K562 (cell line): ENCODE results near the gene KPTN. TPM values are rescaled to one million over a fixed set of nuclear protein-coding genes. Genes with fewer than 3 reads are reported as not detected.
A peak's percentile ranks its signal among the peaks of the same experiment; 100 is the strongest.

ENCODE experiments used
- ASH1L ChIP-seq: fragments of 450-650 bp; IDR thresholded peaks from 2 replicates; pipeline ENCODE4 v1.6.1; 2018; ENCODE audit warnings: borderline replicate concordance, mild to moderate bottlenecking, low read depth; ENCODE audit not compliant: partially characterized antibody
- ATF7 ChIP-seq: fragments of 450-650 bp; IDR thresholded peaks from 2 replicates; pipeline ENCODE4 v1.7.1; 2014; ENCODE audit warnings: mild to moderate bottlenecking, moderate library complexity
- HEY1 ChIP-seq: fragments of 250-450 bp; sonication (Bioruptor Pico); IDR thresholded peaks from 2 replicates; pipeline ENCODE4 v1.5.0; 2020; ENCODE audit warnings: mild to moderate bottlenecking, moderate library complexity, borderline replicate concordance
- IRF2 ChIP-seq: sonication (generic); formaldehyde crosslinking; IDR thresholded peaks from 2 replicates; pipeline ENCODE4 v1.8.1; 2022; ENCODE audit warnings: mild to moderate bottlenecking, missing genetic modification reagents
- PATZ1 ChIP-seq: fragments of 250-450 bp; sonication (Bioruptor Pico); IDR thresholded peaks from 2 replicates; pipeline ENCODE4 v1.5.0; 2020; ENCODE audit warnings: mild to moderate bottlenecking, borderline replicate concordance
- PML ChIP-seq: IDR thresholded peaks from 2 replicates; pipeline ENCODE4 v1.6.1; 2012; ENCODE audit warnings: low read length, inconsistent platforms
- RFX1 ChIP-seq: fragments of 450-650 bp; IDR thresholded peaks from 2 replicates; pipeline ENCODE4 v1.6.1; 2016; ENCODE audit warnings: mild to moderate bottlenecking, moderate library complexity
- RUNX1 ChIP-seq: sonication (generic); IDR thresholded peaks from 2 replicates; pipeline ENCODE4 v1.6.1; 2016; ENCODE audit warnings: antibody characterized with exemption, low read depth
- SNIP1 ChIP-seq: fragments of 450-650 bp; IDR thresholded peaks from 2 replicates; pipeline ENCODE4 v1.7.1; 2017; ENCODE audit warnings: low read depth, mild to moderate bottlenecking
- SNRNP70 ChIP-seq: fragments of 200-400 bp; formaldehyde crosslinking; optimal IDR thresholded peaks from 2 replicates; pipeline ENCODE3; 2017; ENCODE audit warnings: low read depth, low read length
- ZBTB49 ChIP-seq: sonication (generic); formaldehyde crosslinking; IDR thresholded peaks from 2 replicates; pipeline ENCODE4 v1.8.0; 2022; ENCODE audit warnings: missing genetic modification reagents, mild to moderate bottlenecking, borderline replicate concordance
- ZNF398 ChIP-seq: fragments of 250-450 bp; sonication (Bioruptor Pico); IDR thresholded peaks from 2 replicates; pipeline ENCODE4 v1.8.0; 2021; ENCODE audit warnings: moderate library complexity, mild to moderate bottlenecking, inconsistent platforms
- ZNF583 ChIP-seq: fragments of 250-450 bp; sonication (Bioruptor Pico); IDR thresholded peaks from 2 replicates; pipeline ENCODE4 v1.4.0; 2020
- ZNF589 ChIP-seq: fragments of 200-800 bp; sonication (Bioruptor generic); IDR thresholded peaks from 2 replicates; pipeline ENCODE4 v1.6.1; 2016; ENCODE audit warnings: low read depth, missing genetic modification characterization, missing compliant biosample characterization
- polyA plus RNA-seq, 8 experiments: library from polyadenylated mRNA; depleted of rRNA in 4 of 8; stranded (reverse) in 5 of 8; unstranded in 3 of 8; fragments of >200 nt; fragmentation: Nextera tagmentation in 2 of 8; fragmentation: Illumina TruSeq in 1 of 8; extraction: Ambion mirVana in 2 of 8; extraction: Trizol in 1 of 8; gene quantifications; 2 replicates each; pipeline versions ENCODE4 v1.2.1 to v1.2.3, GENCODE V29; 2011 to 2014; ENCODE audit warnings: inconsistent platforms in 1 of 8, missing spikeins in 1 of 8
- total RNA-seq, 7 experiments: library from RNA; depleted of rRNA in 6 of 7; stranded (reverse); fragments of >200 nt in 6 of 7; fragmentation: Illumina TruSeq in 2 of 7; extraction: Trizol in 2 of 7; gene quantifications; 2 replicates each; pipeline versions ENCODE4 v1.2.1 to v1.2.3, GENCODE V29; 2011 to 2021; ENCODE audit warnings: low replicate concordance in 1 of 7
- TF ChIP-seq, protein P1 (sequence below): fragments of 200-400 bp; formaldehyde crosslinking; IDR thresholded peaks from 2 replicates; pipeline ENCODE4 v1.6.1; 2017; ENCODE audit warnings: mild to moderate bottlenecking, low read depth, low read length, moderate library complexity

The KPTN gene
- total and polyA plus RNA-seq, 9 of the 15 experiments (the other 6 are each of a cell fraction or from before 2014, with no cell fraction given): 0.56 to 18.2 (median 8.5) TPM

DNA sequence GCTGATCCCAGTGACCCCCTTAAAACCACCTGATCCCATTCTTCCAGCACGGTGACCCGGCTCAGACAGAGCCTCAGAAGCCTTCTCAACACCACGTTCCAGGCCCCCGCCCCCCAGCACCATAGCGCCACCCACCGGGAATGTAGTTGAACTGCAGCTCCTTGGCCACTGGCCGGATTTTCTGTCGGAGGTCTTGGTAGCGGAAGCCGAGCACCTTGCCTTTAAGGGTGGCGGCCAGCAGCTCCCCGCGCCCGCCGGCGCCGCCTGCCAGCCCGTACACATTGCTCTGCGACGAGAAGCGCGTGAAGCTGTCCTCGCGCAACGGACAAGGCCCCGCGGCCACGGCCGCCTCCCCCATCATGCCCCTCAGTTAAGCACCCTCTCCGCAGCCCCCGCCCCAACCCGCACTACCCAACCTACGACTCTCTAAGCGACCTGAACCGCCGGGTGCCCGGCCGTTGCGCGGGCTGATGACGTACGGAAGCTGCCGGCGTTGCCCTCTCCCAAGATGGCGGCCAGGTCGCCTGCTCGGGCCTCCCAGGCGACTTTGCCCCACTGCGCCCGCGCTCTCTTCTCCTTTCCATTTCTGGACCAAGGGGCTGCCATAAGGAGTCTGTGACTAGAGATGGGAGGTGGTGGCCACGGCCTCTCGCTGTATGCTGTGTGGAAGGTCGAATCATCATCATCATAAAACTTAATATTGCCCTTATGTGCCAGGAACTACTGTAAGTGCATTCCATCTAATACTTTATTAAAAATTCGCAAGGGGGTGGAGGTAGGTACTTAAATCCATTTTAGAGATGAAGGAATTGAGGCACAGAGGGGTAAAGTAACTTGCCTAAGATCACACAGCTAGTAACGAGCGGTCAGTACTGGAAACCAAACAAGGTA is at the start of gene KPTN (continued):
- TF ChIP-seq HEY1 (CRISPR knock-in tag): no peak
- no peak for TF ChIP-seq RFX1
- TF ChIP-seq ATF7: peak; percentile 83
- no peak for TF ChIP-seq SNIP1
- TF ChIP-seq ZBTB49 (CRISPR knock-in tag): no peak
- no peak for TF ChIP-seq ASH1L
- no peak for TF ChIP-seq PATZ1 (CRISPR knock-in tag)
- no peak for TF ChIP-seq SNRNP70
- TF ChIP-seq ZNF398 (CRISPR knock-in tag): no peak
- TF ChIP-seq, protein P1, sequence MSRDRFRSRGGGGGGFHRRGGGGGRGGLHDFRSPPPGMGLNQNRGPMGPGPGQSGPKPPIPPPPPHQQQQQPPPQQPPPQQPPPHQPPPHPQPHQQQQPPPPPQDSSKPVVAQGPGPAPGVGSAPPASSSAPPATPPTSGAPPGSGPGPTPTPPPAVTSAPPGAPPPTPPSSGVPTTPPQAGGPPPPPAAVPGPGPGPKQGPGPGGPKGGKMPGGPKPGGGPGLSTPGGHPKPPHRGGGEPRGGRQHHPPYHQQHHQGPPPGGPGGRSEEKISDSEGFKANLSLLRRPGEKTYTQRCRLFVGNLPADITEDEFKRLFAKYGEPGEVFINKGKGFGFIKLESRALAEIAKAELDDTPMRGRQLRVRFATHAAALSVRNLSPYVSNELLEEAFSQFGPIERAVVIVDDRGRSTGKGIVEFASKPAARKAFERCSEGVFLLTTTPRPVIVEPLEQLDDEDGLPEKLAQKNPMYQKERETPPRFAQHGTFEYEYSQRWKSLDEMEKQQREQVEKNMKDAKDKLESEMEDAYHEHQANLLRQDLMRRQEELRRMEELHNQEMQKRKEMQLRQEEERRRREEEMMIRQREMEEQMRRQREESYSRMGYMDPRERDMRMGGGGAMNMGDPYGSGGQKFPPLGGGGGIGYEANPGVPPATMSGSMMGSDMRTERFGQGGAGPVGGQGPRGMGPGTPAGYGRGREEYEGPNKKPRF: no peak
- TF ChIP-seq RUNX1: 0 out of 2 replicates have a peak, but pooled peaks have one; percentile 66
- TF ChIP-seq PML: peak; percentile 45; the same call in 1 of the 2 replicates
- TF ChIP-seq IRF2 (CRISPR knock-in tag): no peak
- TF ChIP-seq ZNF589 (CRISPR knock-in tag): 0 out of 2 replicates have a peak, but pooled peaks have one; percentile 45
- 0 out of 2 replicates have a peak, but pooled peaks have one; percentile 9 for TF ChIP-seq ZNF583 (CRISPR knock-in tag)
